GM19397 (cell line): ENCODE results near the gene ENDOU.

ENCODE experiments used
- ATAC-seq: cut with Tn5 transposase; IDR thresholded peaks from one replicate; pipeline ENCODE4 v1.9.1; 2021; ENCODE audit warnings: mild to moderate bottlenecking, moderate library complexity; ENCODE audit not compliant: unreplicated experiment

The ENDOU gene

GRCh38 chr12:47744778-47745436, 19.6 kb upstream of the ENDOU start:
- ATAC-seq = no peak

GRCh38 chr12:47744005-47744651, 18.8 kb upstream of the ENDOU start:
- no peak for ATAC-seq

- ATAC-seq = no peak
Measured at GRCh38 chr12:47743311-47743860, 18.1 kb upstream of the ENDOU start.

- ATAC-seq = no peak
Measured at GRCh38 chr12:47742253-47742825, 17.0 kb upstream of the ENDOU start.

- no peak for ATAC-seq
Measured at GRCh38 chr12:47741340-47741703, 16.0 kb upstream of the ENDOU start.

GRCh38 chr12:47740606-47741339, 15.5 kb upstream of the ENDOU start:
- ATAC-seq = peak; percentile 41

GRCh38 chr12:47739979-47740378, 14.7 kb upstream of the ENDOU start:
- peak; percentile 54 for ATAC-seq

- ATAC-seq = no peak
Measured at GRCh38 chr12:47739297-47739696, 14.0 kb upstream of the ENDOU start.

GRCh38 chr12:47737936-47738594, 12.8 kb upstream of the ENDOU start:
- ATAC-seq = no peak

- ATAC-seq = no peak
Measured at GRCh38 chr12:47736877-47737676, 11.8 kb upstream of the ENDOU start.

- ATAC-seq = no peak
Measured at GRCh38 chr12:47736216-47736615, 10.9 kb upstream of the ENDOU start.

- ATAC-seq = no peak
Measured at GRCh38 chr12:47735649-47736048, 10.4 kb upstream of the ENDOU start.

GRCh38 chr12:47734725-47735480, 9.6 kb upstream of the ENDOU start:
- no peak for ATAC-seq

- ATAC-seq = no peak
Measured at GRCh38 chr12:47733142-47733541, 7.9 kb upstream of the ENDOU start.

GRCh38 chr12:47732504-47732903, 7.2 kb upstream of the ENDOU start:
- no peak for ATAC-seq

- no peak for ATAC-seq
Measured at GRCh38 chr12:47731723-47732122, 6.4 kb upstream of the ENDOU start.

GRCh38 chr12:47730341-47730744, 5.1 kb upstream of the ENDOU start:
- ATAC-seq = no peak

GRCh38 chr12:47729233-47729632, 3.9 kb upstream of the ENDOU start:
- no peak for ATAC-seq

GRCh38 chr12:47725893-47726292, 603 bp upstream of the ENDOU start:
- ATAC-seq = peak; percentile 80
